GM19438 (cell line): ENCODE data around the gene C1orf35.

ENCODE experiments used
- ATAC-seq: cut with Tn5 transposase; IDR thresholded peaks from one replicate; pipeline ENCODE4 v1.9.1; 2021; ENCODE audit warnings: low read depth; ENCODE audit not compliant: unreplicated experiment

The C1orf35 gene

GRCh38 chr1:228096416-228097332 lies 6.5 kb downstream of the C1orf35 start:
- ATAC-seq, result no peak

- no peak for ATAC-seq
Observed at GRCh38 chr1:228095938-228096337, 7.2 kb downstream of the C1orf35 start.

GRCh38 chr1:228095161-228095560 lies 8.0 kb downstream of the C1orf35 start:
- no peak for ATAC-seq

- no peak for ATAC-seq
Observed at GRCh38 chr1:228094432-228095016, 8.6 kb downstream of the C1orf35 start.

GRCh38 chr1:228093050-228093906 lies 9.8 kb downstream of the C1orf35 start:
- no peak for ATAC-seq

GRCh38 chr1:228092342-228093049 lies 10.6 kb downstream of the C1orf35 start:
- no peak for ATAC-seq

GRCh38 chr1:228091084-228091483 lies 12.0 kb downstream of the C1orf35 start:
- no peak for ATAC-seq

GRCh38 chr1:228090613-228091081 lies 12.5 kb downstream of the C1orf35 start:
- no peak for ATAC-seq

GRCh38 chr1:228089519-228090380 lies 13.4 kb downstream of the C1orf35 start:
- ATAC-seq, result no peak

- ATAC-seq, result no peak
Observed at GRCh38 chr1:228088586-228089498, 14.3 kb downstream of the C1orf35 start.

- ATAC-seq, result no peak
Observed at GRCh38 chr1:228087771-228088251, 15.3 kb downstream of the C1orf35 start.

- ATAC-seq, result no peak
Observed at GRCh38 chr1:228085287-228085951, 17.7 kb downstream of the C1orf35 start.

- no peak for ATAC-seq
Observed at GRCh38 chr1:228084797-228085196, 18.3 kb downstream of the C1orf35 start.

GRCh38 chr1:228084325-228084724 lies 18.8 kb downstream of the C1orf35 start:
- no peak for ATAC-seq

- no peak for ATAC-seq
Observed at GRCh38 chr1:228083871-228084278, 19.2 kb downstream of the C1orf35 start.

- ATAC-seq, result peak; percentile 16
Observed at GRCh38 chr1:228082918-228083870, 19.9 kb downstream of the C1orf35 start.
